Neural crest cell (in vitro differentiated cells): Measurements from ENCODE around the gene EVA1C. TPM values are rescaled to one million over a fixed set of nuclear protein-coding genes. Genes with fewer than 3 reads are reported as not detected.
A peak's percentile ranks its signal among the peaks of the same experiment; 100 is the strongest.
"Not testable (repeated sequence)": the region's sequence is repeated elsewhere in the genome, so short reads cannot be mapped to it uniquely, and the experiment has no call there.

ENCODE experiments used
- DNase-seq: peaks from one replicate; pipeline ENCODE4 v3.0.0; 2021; ENCODE audit warnings: low read depth, mixed read lengths, low spot score
- H3K27ac Mint-ChIP-seq: one replicate; pipeline ENCODE4 v1.8.0; 2021; ENCODE audit warnings: mild to moderate bottlenecking, mixed read lengths; ENCODE audit not compliant: unreplicated experiment
- H3K27me3 Mint-ChIP-seq: 2 replicates; pipeline ENCODE4 v1.8.0; 2021; ENCODE audit warnings: low read depth, mild to moderate bottlenecking, mixed read lengths
- H3K36me3 Mint-ChIP-seq: 2 replicates; pipeline ENCODE4 v1.8.0; 2021; ENCODE audit warnings: low read depth, mild to moderate bottlenecking, mixed read lengths
- H3K4me1 Mint-ChIP-seq: 2 replicates; pipeline ENCODE4 v1.8.0; 2021; ENCODE audit warnings: mixed read lengths
- H3K4me3 Mint-ChIP-seq: one replicate; pipeline ENCODE4 v1.8.0; 2021; ENCODE audit warnings: mild to moderate bottlenecking, mixed read lengths
- H3K9me3 Mint-ChIP-seq: 2 replicates; pipeline ENCODE4 v1.8.0; 2021; ENCODE audit warnings: mixed read lengths
- total RNA-seq: library from RNA; stranded (reverse); gene quantifications from 2 replicates; pipeline ENCODE4 v1.2.1, GENCODE V29; 2021
- TF ChIP-seq, protein P1 (sequence below): fragments of 200-600 bp; sonication (generic); conservative IDR thresholded peaks from 2 replicates; pipeline ENCODE4 v1.5.0; 2021; ENCODE audit warnings: antibody characterized with exemption, mild to moderate bottlenecking

The EVA1C gene
- total RNA-seq, 1 donor from 2014 or later = not detected

DNA sequence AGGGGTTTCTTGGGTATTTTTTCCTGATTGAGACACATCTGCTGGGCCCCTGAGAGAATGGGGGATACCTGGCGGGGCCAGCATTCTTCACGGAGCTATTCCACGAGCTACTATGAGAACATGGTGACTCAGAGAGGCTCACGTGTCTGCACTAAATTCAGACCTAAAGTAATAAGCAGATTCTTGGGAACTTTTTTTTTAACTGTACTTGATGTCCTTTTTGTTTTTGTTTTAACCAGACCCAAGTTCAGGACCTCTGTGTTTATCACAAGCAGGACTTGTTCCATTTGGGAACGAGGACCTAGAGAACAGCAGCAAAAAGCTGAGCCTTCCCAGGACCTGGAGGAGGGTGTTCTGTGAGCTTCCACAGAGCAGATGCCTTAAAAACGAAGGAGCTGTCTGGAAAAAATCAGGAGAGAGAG lies 44.0 kb downstream of the EVA1C start:
- no peak for DNase-seq
- H3K4me3 Mint-ChIP-seq = no peak overlapping the region
- no peaks in the 10 kb centered on the region for H3K36me3 Mint-ChIP-seq
- peak overlapping the region; percentile 67 for H3K27ac Mint-ChIP-seq
- H3K27me3 Mint-ChIP-seq = peaks cover 3% of the 10 kb centered on the region
- no peaks in the 10 kb centered on the region for H3K4me1 Mint-ChIP-seq
- H3K9me3 Mint-ChIP-seq = no peaks in the 10 kb centered on the region
- TF ChIP-seq, protein P1, sequence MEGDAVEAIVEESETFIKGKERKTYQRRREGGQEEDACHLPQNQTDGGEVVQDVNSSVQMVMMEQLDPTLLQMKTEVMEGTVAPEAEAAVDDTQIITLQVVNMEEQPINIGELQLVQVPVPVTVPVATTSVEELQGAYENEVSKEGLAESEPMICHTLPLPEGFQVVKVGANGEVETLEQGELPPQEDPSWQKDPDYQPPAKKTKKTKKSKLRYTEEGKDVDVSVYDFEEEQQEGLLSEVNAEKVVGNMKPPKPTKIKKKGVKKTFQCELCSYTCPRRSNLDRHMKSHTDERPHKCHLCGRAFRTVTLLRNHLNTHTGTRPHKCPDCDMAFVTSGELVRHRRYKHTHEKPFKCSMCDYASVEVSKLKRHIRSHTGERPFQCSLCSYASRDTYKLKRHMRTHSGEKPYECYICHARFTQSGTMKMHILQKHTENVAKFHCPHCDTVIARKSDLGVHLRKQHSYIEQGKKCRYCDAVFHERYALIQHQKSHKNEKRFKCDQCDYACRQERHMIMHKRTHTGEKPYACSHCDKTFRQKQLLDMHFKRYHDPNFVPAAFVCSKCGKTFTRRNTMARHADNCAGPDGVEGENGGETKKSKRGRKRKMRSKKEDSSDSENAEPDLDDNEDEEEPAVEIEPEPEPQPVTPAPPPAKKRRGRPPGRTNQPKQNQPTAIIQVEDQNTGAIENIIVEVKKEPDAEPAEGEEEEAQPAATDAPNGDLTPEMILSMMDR = no peak

DNA sequence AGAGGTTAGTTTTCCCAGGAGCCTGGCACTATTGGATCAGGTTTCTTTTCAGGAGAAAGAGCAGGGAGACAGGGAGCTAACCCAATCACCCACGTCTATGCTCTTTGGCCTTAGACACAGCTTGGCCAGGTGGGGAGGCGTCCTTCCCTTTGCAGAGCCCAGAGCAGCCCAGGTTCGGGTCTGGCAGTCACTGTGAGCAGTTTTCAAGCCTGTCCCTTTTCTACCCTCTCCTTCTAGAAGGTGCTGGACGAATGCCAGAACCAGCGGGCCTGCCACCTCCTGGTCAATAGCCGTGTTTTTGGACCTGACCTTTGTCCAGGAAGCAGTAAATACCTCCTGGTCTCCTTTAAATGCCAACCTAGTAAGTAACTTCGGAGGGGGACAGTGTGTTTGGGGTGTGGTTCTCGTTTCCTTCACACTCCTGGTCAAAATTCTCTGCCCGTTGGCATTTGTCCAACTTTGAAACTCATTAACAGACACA lies 44.9 kb downstream of the EVA1C start:
- DNase-seq = no peak
- Mint-ChIP-seq H3K9me3 (no peaks in the 10 kb centered on the region), H3K4me1 (no peaks in the 10 kb centered on the region), H3K27me3 (peaks cover 3% of the 10 kb centered on the region), H3K4me3 (no peak overlapping the region), H3K27ac (peak overlapping the region; percentile 24), H3K36me3 (no peaks in the 10 kb centered on the region)
- TF ChIP-seq, protein P1 = no peak

DNA sequence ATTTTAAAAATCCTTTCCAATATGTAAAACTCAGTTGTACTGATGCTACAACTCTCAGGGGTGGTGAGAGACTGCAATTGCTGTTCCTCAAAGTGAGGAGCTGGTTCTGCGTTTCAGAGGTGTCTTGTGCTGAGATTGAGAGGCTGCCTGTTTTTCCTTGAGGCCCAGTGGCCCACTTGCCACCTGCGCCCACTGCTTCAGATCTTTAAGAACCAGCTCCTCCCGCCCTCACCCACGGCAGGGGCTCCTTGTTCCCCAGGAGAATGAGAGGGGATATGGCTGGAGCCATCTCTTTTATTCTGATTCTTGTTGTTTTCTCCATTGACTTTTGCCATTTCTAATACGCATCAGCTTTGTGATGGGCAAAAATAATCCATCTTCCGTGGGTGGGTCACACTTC lies 45.5 kb downstream of the EVA1C start:
- H3K36me3 Mint-ChIP-seq = no peaks in the 10 kb centered on the region
- H3K27me3 Mint-ChIP-seq = peaks cover 3% of the 10 kb centered on the region

DNA sequence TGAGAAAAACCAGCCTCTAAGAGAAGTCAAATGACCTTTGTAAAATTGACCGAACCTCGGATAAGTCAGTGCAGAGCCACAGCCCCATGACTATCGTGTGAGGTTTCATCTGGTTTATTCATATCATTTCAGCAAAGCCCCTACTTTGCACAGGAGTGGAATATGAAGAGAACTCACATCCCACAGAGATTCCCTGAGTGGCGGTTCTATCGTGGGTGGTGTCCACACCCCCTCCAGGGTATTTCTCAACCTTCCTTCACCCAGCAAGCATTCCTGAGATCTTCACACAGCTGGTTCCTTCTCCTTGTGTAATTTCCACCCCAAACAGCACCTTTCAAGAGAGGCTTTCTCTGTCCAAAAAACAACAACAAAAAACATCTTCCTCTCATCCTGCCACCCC lies 47.5 kb downstream of the EVA1C start:
- Mint-ChIP-seq H3K4me1 (peaks cover 6% of the 10 kb centered on the region), H3K27ac (no peak overlapping the region), H3K27me3 (peaks cover 3% of the 10 kb centered on the region), H3K9me3 (no peaks in the 10 kb centered on the region), H3K36me3 (no peaks in the 10 kb centered on the region), H3K4me3 (no peak overlapping the region)
- DNase-seq = no peak
- TF ChIP-seq, protein P1 = no peak

More for the DNA sequence above, 45.5 kb downstream of the EVA1C start:
- DNase-seq = no peak
- no peak overlapping the region for H3K27ac Mint-ChIP-seq
- H3K9me3 Mint-ChIP-seq = no peaks in the 10 kb centered on the region
- H3K4me3 Mint-ChIP-seq = no peak overlapping the region
- TF ChIP-seq, protein P1 = no peak
- no peaks in the 10 kb centered on the region for H3K4me1 Mint-ChIP-seq

DNA sequence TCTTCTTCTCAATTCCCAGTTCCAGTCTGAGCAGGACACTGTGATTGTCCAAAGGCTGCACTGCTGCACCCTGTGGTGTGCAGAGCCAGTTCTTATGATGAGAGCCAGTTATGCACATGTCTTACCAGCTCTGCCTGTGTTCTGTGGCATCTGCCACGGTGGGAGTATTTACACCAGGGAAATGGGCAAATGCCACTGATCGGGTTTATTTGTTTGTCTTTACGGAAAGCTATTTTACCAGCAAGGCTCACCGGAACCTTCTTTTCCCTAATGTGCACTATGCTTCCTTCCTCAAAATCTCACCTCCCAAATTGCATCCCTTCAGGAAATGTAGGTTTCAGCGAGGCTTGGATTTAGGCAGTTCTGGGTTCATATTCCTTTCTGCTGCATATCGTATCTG lies 49.0 kb downstream of the EVA1C start:
- Mint-ChIP-seq H3K36me3 (no peaks in the 10 kb centered on the region), H3K27me3 (peaks cover 3% of the 10 kb centered on the region), H3K4me3 (no peak overlapping the region), H3K9me3 (no peaks in the 10 kb centered on the region), H3K4me1 (peaks cover 6% of the 10 kb centered on the region), H3K27ac (no peak overlapping the region)
- TF ChIP-seq, protein P1 = no peak
- no peak for DNase-seq

DNA sequence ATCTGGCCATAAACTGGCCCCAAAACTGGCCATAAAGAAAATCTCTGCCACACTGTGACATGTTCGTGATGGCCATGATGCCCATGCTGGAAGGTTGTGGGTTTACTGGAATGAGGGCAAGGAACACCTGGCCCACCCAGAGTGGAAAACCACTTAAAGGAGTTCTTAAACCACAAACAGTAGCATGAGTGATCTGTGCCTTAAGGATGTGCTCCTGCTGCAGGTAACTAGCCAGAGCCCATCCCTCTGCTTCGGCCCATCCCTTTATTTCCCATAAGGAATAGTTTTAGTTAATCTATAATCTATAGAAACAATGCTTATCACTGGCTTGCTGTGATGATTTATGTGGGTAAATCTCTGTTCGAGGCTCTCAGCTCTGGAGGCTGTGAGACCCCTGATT lies 50.1 kb downstream of the EVA1C start:
- DNase-seq, H3K4me1 Mint-ChIP-seq, H3K36me3 Mint-ChIP-seq, H3K27me3 Mint-ChIP-seq, H3K4me3 Mint-ChIP-seq, H3K27ac Mint-ChIP-seq, H3K9me3 Mint-ChIP-seq: not testable (repeated sequence)
